Kidney capillary endothelial cell (primary cell): ENCODE data around the gene RDX.
"Not testable (repeated sequence)": the region's sequence is repeated elsewhere in the genome, so short reads cannot be mapped to it uniquely, and the experiment has no call there.

Source experiments
- DNase-seq: peaks from one replicate; pipeline ENCODE4 v3.0.0-alpha.2; 2018; ENCODE audit warnings: low spot score

Gene RDX

GRCh38 chr11:110199184-110199981 is 97.0 kb downstream of the RDX start:
- no peak for DNase-seq

GRCh38 chr11:110198031-110198729 is 98.2 kb downstream of the RDX start:
- DNase-seq: no peak

GRCh38 chr11:110196884-110197420 is 99.5 kb downstream of the RDX start:
- DNase-seq: no peak

GRCh38 chr11:110196241-110196754 is 100.1 kb downstream of the RDX start:
- peak; percentile 33 for DNase-seq

GRCh38 chr11:110194211-110194766 is 102.1 kb downstream of the RDX start:
- not testable (repeated sequence) for DNase-seq

DNA sequence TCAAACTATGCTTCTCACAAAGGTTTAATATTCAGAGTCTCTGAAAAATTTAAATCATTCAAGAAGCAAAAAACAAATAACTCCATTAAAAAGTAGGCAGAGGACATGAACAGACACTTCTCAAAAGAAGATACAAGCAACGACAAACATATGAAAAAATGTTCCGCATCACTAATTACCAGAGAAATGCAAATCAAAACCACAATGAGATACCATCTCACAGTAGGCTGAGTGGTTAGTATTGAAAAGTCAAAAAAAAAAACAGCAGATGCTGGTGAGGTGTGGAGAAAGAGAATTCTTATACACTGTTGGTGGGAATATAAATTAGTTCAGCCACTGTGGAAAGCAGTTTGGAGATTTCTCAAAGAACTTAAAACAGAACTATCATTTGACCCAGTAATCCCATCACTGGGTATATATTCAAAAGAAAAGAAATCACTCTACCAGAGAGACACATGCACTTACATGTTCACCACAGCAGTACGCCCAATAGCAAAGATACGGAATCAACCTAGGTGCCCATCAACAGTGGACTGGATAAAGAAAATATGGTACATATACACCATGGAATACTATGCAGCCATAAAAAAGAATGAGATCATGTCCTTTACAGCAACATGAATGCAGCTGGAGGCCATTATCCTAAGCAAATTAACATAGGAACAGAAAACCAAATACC is 103.7 kb downstream of the RDX start:
- DNase-seq: not testable (repeated sequence)

DNA sequence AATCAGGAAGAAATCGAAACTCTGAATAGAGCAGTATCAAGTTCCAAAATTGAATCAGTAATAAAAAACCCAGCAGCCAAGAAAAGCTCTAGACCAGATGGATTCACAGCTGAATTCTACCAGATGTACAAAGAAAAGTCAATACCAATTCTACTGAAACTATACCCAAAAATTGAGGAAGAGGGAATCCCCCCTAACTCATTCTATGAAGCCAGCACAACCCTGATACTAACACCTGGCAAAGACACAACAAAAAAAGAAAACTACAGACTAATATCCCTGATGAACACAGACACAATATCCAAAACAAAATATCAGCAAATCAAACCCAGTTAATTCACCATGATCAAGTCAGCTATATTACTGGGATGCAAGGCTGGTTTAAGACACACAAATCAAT is 105.5 kb downstream of the RDX start:
- DNase-seq: no peak

- DNase-seq: no peak
These were observed 108.7 kb downstream of the RDX start for GRCh38 chr11:110187731-110188130.

GRCh38 chr11:110186867-110187266 is 109.5 kb downstream of the RDX start:
- DNase-seq: no peak

DNA sequence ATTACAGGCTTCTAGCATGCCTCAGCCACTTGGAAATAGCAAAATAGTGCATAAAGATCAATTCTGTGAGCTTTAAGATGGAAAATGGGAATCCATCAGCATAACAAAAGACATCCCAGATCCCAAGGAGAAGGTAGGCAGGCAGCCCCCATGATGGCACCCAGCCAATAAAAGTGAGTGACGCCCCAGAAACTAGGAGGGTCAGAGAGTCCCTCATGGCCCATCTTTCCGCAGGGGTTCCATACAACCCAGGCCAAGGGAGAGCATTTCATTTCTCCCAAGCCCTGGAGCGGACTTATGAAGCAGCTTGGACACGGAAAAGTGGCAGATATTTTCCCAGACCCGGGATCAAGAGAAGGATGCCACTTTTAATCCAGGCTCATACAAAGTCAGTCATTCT is 110.0 kb downstream of the RDX start:
- DNase-seq: no peak

DNA sequence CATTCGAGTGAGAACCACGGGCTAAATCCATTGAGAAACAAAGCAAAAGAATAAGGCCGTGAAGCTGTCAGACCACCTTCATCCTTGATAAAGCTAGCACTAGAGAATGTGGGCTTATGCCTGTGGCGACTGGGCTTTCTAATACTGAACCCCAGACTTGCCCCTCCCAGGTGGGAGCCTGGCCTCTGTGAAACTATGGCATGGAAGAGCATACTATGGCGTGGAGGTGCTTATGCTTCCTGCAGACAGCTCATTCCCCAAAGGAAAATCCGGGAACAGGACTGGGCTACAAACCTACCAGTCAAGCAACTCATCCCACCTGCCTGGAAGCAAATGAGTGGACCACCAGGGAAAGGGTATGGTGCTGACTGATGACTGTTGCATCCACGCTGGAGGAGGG is 110.8 kb downstream of the RDX start:
- DNase-seq: no peak

DNA sequence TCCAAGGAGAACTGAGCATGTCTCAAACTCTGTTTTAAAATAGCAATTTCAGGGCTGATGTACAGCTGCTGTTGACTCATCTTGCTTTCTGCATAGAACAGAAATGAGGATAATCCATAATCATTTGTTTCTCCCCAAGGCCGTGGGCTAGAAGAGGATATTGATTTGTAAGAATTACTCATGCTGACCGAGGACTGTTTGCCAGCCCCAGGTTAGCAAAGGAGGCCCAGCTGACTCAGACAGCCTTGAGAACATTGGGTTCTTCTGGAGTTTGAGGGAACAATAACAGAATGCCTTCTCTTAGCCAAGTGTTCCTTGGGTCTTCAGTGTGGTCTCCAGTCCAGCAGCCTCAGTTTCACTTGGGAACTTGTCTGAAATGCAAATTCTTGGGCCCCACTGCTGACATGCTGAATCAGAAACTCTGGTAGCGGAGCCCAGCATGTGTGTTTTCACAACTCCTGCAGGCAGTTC is 111.3 kb downstream of the RDX start:
- no peak for DNase-seq

GRCh38 chr11:110184456-110184855 is 112.0 kb downstream of the RDX start:
- no peak for DNase-seq

- DNase-seq: no peak
These were observed 113.5 kb downstream of the RDX start for GRCh38 chr11:110182886-110183285.

DNA sequence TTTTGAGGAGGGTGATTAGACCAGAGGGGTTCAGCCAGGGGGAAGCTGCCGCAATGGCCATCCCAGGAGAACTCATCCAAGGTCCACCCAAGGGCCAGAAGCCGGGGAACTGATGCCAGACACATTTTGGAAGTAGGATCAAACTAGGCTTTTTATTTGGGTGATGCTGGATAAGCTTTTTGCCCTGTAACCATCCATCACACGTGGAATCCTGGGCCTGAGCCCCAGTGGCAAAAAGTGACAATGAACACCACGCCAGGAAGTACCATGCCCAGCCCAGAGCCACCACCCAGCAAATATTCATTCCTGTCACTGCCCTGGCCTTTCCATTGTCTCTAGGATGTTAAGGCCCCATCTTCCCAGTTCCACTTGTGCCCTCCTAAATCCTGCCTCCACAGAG is 117.3 kb downstream of the RDX start:
- no peak for DNase-seq

DNA sequence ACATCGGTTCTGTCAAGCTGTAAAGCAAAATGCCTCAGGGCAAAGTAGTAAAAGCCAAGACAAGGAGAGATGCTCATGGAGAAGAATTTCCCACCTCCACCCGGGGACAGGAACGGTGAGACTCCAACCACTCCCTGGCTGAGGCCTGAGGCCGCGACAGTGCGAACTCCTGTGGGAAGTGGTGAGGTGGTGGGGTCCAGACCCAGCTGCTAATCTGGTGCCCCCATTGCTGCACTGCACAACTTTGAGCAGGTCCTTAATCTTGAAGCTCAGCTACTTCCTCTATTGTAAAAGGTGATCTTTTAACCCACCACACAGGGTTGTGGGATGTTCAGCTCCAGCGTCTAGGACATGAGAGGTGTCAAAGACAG is 119.3 kb downstream of the RDX start:
- DNase-seq: no peak

DNA sequence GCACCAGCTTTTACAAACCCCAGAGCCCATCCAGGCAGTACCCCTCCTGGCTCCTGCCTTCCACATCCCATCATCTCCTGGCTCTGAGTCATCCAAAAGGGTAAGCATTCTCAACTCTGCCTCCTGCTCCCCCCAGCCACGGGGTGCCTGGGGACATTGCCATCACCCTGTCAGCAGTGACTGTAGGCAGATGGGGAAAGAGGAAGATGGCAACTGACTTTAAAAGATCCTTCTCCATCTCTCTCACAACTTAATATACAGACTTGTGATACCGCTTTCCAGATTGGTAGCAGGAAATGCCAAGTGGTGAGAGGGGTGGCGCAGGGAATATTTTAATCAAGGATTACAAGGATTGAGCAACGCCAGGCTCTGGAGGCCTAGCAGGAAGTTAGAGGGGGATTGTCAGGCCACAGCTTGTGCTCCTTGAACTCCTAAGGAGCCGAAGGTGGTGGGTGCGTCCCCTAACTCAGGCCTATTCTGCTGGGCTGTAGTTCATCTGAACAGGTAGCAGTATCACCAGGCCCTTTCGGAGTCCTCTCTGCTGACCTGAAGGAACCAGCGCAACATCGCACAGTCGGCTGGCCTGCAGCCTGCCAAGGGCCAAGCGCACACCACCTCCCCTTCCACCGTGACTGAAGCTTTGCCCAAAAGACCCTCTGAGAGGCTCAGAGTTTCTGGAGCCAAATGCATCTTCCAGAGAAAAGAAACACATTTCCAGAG is 119.9 kb downstream of the RDX start:
- no peak for DNase-seq

- no peak for DNase-seq
These were observed 121.6 kb downstream of the RDX start for GRCh38 chr11:110174645-110175310.

- peak; percentile 40 for DNase-seq
These were observed 122.4 kb downstream of the RDX start for GRCh38 chr11:110173811-110174644.

DNA sequence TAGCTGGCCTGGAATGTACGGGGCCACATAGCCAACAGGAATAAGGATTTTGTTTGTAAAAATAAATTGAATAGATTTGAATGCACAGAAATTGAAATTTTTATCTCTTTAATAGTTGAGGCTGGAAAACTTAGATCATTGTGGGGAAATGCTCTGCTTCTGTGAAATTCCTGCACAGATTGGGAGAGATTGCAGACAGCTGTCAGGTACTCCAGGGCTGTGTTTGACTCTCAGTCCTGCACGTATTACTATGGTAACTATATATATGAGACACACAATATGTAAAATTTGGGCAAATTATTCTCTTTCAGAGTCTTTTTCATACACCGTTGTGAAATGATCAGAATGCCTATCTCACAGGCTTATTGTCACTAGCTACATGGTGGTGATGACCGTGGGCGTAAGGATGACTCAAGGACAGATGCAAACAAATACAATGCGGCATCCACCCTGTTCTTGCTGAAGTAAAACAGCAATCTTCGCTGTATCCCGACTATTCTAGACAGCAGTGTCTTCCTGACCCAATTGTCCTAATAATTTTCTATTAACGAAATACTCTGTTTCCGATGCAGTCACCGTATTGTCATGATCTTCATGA is 123.8 kb downstream of the RDX start:
- DNase-seq: no peak
